IPS DF 6.9 (cell line): ENCODE data around the gene SYNDIG1L.
A peak's percentile ranks its signal among the peaks of the same experiment; 100 is the strongest.
"Not testable (repeated sequence)": the region's sequence is repeated elsewhere in the genome, so short reads cannot be mapped to it uniquely, and the experiment has no call there.

ENCODE experiments used
- DNase-seq: peaks from one replicate; pipeline ENCODE4 v3.0.0-alpha.2; 2013; ENCODE audit warnings: low read depth, low spot score
- H3K27ac ChIP-seq: one replicate; pipeline ENCODE4 v1.5.1; 2013; ENCODE audit warnings: low read length, control low read depth
- H3K27me3 ChIP-seq: 2 replicates; pipeline ENCODE4 v1.6.1; 2013; ENCODE audit warnings: mild to moderate bottlenecking, low read length; ENCODE audit not compliant: control insufficient read depth, insufficient read depth
- H3K36me3 ChIP-seq: 2 replicates; pipeline ENCODE4 v1.6.1; 2013; ENCODE audit warnings: low read length; ENCODE audit not compliant: control insufficient read depth, insufficient read depth
- H3K4me1 ChIP-seq: 2 replicates; pipeline ENCODE4 v1.6.1; 2013; ENCODE audit warnings: low read length; ENCODE audit not compliant: control insufficient read depth, insufficient read depth
- H3K4me3 ChIP-seq: 2 replicates; pipeline ENCODE4 v1.5.1; 2013; ENCODE audit warnings: mild to moderate bottlenecking, low read length
- H3K9me3 ChIP-seq: 2 replicates; pipeline ENCODE4 v1.6.1; 2013; ENCODE audit warnings: low read length, inconsistent platforms; ENCODE audit not compliant: control insufficient read depth, insufficient read depth
- WGBS: extraction: QIAGEN DNeasy Blood & Tissue Kit; methylation state at CpG from one replicate; pipeline ENCODE4 v1.1.7; 2013; ENCODE audit warnings: mixed read lengths, missing lambda C conversion rate; ENCODE audit not compliant: insufficient read length, insufficient coverage; 5-methylcytosine and 5-hydroxymethylcytosine counted together

Gene SYNDIG1L

GRCh38 chr14:74459976-74460375, 34.0 kb upstream of the SYNDIG1L start:
- Histone ChIP-seq H3K36me3 (no peaks in the 10 kb centered on the region), H3K9me3 (no peaks in the 10 kb centered on the region), H3K4me1 (0 out of 2 replicates have a peak, but pooled peaks cover 2% of the 10 kb centered on the region), H3K27ac (no peak overlapping the region), H3K27me3 (no peaks in the 10 kb centered on the region), H3K4me3 (no peak overlapping the region)
- DNase-seq: no peak
- no CpG with 5 or more reads among the region's 6 CpGs for WGBS

DNA sequence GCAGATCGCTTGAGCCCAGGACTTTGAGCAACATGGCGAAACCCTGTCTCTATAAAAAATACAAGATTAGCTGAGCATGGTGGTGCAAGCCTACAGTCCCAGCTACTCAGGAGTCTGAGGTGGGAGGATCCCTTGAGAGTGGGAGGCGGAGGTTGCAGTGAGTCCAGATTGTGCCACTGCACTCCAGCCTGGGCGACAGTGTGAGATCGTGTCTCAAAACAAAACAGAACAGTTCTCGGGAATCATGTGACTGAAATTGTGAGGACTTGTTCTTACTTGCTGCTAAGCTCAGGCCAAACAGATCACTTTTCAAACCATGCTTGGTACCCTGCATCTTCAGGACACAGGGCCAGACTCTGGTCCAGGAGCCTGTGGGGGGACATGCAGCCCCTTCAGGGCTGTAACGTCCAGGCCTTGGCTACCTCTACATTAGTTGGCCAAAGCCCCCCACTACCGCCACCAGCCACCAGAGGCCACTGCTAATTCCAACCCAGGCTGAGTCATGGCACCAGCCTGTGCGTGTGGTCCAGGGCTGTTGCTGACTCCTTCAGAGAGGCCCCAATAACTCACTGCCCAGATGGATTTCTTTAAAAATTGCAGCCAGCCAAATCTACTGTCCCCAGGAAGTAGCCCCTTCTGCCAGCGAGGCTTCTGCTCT, 33.4 kb upstream of the SYNDIG1L start:
- Histone ChIP-seq H3K4me1 (0 out of 2 replicates have a peak, but pooled peaks cover 2% of the 10 kb centered on the region), H3K9me3 (no peaks in the 10 kb centered on the region), H3K36me3 (no peaks in the 10 kb centered on the region), H3K4me3 (no peak overlapping the region), H3K27ac (no peak overlapping the region), H3K27me3 (no peaks in the 10 kb centered on the region)
- WGBS: no CpG with 5 or more reads among the region's 10 CpGs
- peak; percentile 39 for DNase-seq

DNA sequence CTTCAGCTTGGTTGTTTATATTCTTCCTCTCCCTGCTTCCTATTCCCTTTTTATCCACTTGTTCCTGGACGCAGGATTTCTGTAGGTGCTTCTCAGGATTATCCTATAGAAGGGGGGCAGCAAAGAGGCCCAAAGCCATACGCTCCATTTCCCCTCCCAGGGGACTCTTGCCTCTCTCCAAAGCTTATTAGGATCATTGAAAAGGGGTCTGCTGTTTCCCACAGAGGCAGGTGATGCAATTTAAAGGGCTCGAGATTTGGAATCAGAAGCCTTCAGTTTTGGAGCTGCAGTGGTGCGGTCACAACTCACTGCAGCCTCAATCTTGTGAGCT, 31.5 kb upstream of the SYNDIG1L start:
- no peak for DNase-seq

GRCh38 chr14:74456684-74457564, 30.9 kb upstream of the SYNDIG1L start:
- WGBS: no CpG with 5 or more reads among the region's 17 CpGs
- Histone ChIP-seq H3K4me3 (no peak overlapping the region), H3K27ac (no peak overlapping the region), H3K36me3 (no peaks in the 10 kb centered on the region), H3K27me3 (no peaks in the 10 kb centered on the region), H3K9me3 (no peaks in the 10 kb centered on the region), H3K4me1 (0 out of 2 replicates have a peak, but pooled peaks cover 2% of the 10 kb centered on the region)
- DNase-seq: no peak

More for the DNA sequence above, 31.5 kb upstream of the SYNDIG1L start:
- Histone ChIP-seq H3K27ac (no peak overlapping the region), H3K4me3 (no peak overlapping the region), H3K4me1 (0 out of 2 replicates have a peak, but pooled peaks cover 2% of the 10 kb centered on the region), H3K36me3 (no peaks in the 10 kb centered on the region), H3K27me3 (no peaks in the 10 kb centered on the region), H3K9me3 (no peaks in the 10 kb centered on the region)
- no CpG with 5 or more reads among the region's 4 CpGs for WGBS

DNA sequence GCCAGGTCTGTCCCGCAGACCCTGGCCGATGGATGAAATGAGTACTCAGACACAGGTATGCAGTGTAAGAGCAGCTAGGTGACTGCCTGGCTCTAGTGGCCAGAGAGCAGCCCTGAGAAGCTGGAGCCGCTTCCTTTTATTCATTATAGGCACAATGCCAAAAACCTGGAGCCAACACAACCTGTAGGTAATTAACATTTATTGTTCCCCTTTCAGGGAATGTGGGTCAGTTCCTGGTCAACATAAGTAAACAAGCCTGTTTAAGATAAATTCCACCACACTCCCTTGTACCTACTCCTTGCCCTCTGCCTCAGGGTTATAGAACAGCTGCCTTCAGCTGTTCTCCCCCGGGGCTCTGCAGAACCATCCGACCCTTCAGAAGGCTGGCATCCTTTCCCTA, 28.4 kb upstream of the SYNDIG1L start:
- not testable (repeated sequence) for H3K36me3 ChIP-seq, H3K27me3 ChIP-seq, H3K4me1 ChIP-seq, H3K27ac ChIP-seq, DNase-seq, H3K9me3 ChIP-seq, H3K4me3 ChIP-seq
- no CpG with 5 or more reads among the region's 5 CpGs for WGBS

DNA sequence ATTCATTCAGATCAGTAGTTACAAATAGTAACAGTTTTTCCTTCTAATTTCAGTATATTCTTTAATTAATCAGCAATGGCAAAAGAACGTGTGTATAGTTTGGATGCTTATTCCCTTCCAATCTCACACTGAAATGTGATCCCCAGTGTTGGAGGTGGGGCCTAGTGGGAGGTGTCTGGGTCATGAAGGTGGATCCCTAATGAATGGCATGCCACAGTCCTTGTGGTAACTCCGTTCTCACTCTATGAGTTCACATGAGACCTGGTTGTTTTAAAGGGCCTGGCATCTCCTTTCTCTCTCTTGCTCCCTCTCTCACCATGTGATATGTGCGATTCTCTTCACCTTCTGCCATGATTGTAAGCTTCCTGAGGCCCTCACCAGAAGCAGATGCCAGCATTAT, 18.9 kb upstream of the SYNDIG1L start:
- Histone ChIP-seq H3K4me3 (no peak overlapping the region), H3K27me3 (no peaks in the 10 kb centered on the region), H3K27ac (no peak overlapping the region), H3K4me1 (no peaks in the 10 kb centered on the region), H3K36me3 (no peaks in the 10 kb centered on the region), H3K9me3 (no peaks in the 10 kb centered on the region)
- no CpG with 5 or more reads among the region's 3 CpGs for WGBS
- DNase-seq: no peak

DNA sequence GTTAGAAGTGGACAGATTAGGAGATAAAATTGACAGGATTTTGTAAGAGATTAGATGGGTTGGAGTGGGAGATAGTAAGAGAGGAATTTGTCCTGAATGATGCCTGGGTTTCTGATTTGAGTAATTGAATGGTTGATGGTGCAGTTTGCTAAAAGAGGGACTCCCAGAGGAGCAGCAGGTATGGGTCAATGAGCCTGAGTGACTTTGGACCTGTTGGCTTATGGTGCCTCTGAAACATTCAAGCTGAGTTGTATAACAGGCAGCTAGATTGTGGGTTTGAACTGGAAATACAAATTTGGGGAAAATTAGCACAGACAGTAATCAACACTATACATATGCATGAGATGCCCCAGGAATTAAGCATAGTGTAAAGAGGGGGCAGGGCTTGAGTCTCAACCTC, 16.7 kb upstream of the SYNDIG1L start:
- Histone ChIP-seq H3K4me3 (no peak overlapping the region), H3K9me3 (no peaks in the 10 kb centered on the region), H3K4me1 (no peaks in the 10 kb centered on the region), H3K27me3 (no peaks in the 10 kb centered on the region), H3K27ac (no peak overlapping the region), H3K36me3 (no peaks in the 10 kb centered on the region)
- no peak for DNase-seq

DNA sequence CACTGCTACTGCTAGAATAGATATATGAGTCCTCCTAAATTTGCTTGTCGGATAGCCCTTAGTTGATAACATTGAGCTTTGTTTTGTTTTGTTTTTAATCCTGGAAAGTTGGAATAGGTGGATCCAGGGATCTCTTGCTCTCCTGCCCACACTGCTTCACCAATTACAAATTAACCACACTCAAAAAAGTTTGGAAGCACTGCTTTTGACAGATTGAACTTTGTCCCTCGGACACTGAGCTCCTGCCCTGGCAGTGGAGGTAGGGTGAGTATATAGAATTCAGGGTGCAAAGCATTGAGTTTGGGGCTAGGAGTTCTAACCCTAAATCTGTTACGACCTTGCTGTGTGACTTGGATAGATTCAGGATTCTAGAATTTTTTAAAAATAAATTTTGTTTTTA, 15.1 kb upstream of the SYNDIG1L start:
- H3K27ac ChIP-seq: no peak overlapping the region

DNA sequence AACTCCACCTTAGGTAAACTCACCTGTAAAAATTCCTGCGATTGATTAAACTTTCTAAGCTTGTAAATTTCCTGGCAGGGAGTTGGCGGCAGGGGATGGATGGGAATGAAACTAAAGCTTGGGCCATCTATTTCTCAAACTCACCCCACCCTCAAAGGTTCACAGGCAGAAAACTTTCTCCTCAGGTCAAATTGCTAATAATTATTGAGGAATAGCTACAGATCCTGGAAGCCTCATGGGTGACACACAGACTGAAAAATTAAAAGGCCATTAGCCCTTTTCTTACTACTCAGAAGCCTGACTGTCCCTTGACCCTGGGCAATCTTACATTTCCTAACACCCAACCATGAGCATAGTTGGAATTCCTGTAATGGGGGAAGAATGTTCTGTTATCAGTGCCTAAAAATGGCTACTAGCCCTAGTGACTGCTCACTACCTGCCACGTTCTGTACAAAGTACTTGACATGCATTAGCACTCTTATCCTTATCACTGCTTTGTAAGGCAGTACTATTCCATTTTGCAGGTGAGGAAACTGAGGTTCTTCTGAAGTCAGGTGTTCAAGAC, 12.4 kb upstream of the SYNDIG1L start:
- WGBS: no CpG with 5 or more reads among the region's 3 CpGs
- H3K4me3 ChIP-seq: no peak overlapping the region
- H3K9me3 ChIP-seq: no peaks in the 10 kb centered on the region
- peaks cover 2% of the 10 kb centered on the region; the same call in 1 of the 2 replicates for H3K4me1 ChIP-seq
- H3K36me3 ChIP-seq: no peaks in the 10 kb centered on the region
- no peak overlapping the region for H3K27ac ChIP-seq
- no peaks in the 10 kb centered on the region for H3K27me3 ChIP-seq
- no peak for DNase-seq

More for the DNA sequence above, 15.1 kb upstream of the SYNDIG1L start:
- Histone ChIP-seq H3K4me1 (no peaks in the 10 kb centered on the region), H3K36me3 (no peaks in the 10 kb centered on the region), H3K27me3 (no peaks in the 10 kb centered on the region), H3K9me3 (no peaks in the 10 kb centered on the region), H3K4me3 (no peak overlapping the region)
- DNase-seq: no peak
- WGBS: no CpG with 5 or more reads among the region's 3 CpGs

DNA sequence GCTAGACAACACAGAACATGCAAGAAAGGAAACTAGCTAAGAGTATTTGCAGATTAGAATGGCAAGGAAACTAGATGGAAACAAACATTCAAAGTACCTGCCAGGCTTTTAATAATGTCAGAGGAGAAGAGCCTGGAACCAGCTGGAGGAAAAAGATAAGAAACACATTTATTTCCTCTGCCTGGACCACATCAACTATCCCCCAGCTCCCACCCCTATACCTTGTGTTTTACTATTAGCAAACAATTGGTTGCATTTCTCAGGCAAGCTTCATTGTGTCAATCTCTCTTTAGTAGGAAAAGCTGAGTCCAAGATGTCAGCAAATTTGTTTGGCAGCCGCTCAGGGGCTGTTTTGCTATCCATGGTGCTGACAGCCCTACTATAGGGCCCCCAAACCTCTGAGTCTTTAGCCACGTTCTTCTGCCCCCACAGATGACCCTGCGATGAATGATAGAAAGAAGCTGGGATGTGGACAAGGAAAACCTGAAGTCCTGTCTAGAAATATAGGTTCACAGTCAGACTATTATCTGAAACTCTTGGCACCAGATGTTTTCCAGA, 11.6 kb upstream of the SYNDIG1L start:
- no peak overlapping the region for H3K27ac ChIP-seq
- H3K4me1 ChIP-seq: peaks cover 2% of the 10 kb centered on the region; the same call in 1 of the 2 replicates
- no peaks in the 10 kb centered on the region for H3K9me3 ChIP-seq
- no CpG with 5 or more reads among the region's 3 CpGs for WGBS
- no peaks in the 10 kb centered on the region for H3K36me3 ChIP-seq
- no peak overlapping the region for H3K4me3 ChIP-seq
- no peaks in the 10 kb centered on the region for H3K27me3 ChIP-seq
- DNase-seq: no peak
